ENCODE data around the gene NEU1.
A peak's percentile ranks its signal among the peaks of the same experiment; 100 is the strongest.

The NEU1 gene

GRCh38 chr6:31837369-31838113 is 25.1 kb downstream of the NEU1 start:
- Histone ChIP-seq H3K27ac (ENCODE audit: low read depth, low read length) (no peak overlapping the region), H3K36me3 (ENCODE audit: control insufficient read depth, insufficient read depth, low read length) (peaks cover 63% of the 10 kb centered on the region), H3K4me3 (ENCODE audit: low read depth, low read length) (peak overlapping the region; percentile 99), H3K9me3 (ENCODE audit: control insufficient read depth, insufficient read depth, low read depth, low read length) (no peaks in the 10 kb centered on the region), H3K9ac (ENCODE audit: low read length) (peak overlapping the region; percentile 100), H3K27me3 (ENCODE audit: control insufficient read depth, insufficient read depth, low read length) (no peaks in the 10 kb centered on the region), H3K4me1 (ENCODE audit: control insufficient read depth, insufficient read depth, low read length) (peaks cover 12% of the 10 kb centered on the region)

- H3K27me3 ChIP-seq (ENCODE audit: control insufficient read depth, insufficient read depth, low read length): no peaks in the 10 kb centered on the region
- peak overlapping the region; percentile 100 for H3K9ac ChIP-seq (ENCODE audit: low read length)
- H3K9me3 ChIP-seq (ENCODE audit: control insufficient read depth, insufficient read depth, low read depth, low read length): no peaks in the 10 kb centered on the region
- peak overlapping the region; percentile 99 for H3K4me3 ChIP-seq (ENCODE audit: low read depth, low read length)
- H3K27ac ChIP-seq (ENCODE audit: low read depth, low read length): peak overlapping the region; percentile 60; the same call in 1 of the 2 replicates
- peaks cover 12% of the 10 kb centered on the region for H3K4me1 ChIP-seq (ENCODE audit: control insufficient read depth, insufficient read depth, low read length)
- H3K36me3 ChIP-seq (ENCODE audit: control insufficient read depth, insufficient read depth, low read length): peaks cover 63% of the 10 kb centered on the region
These were observed 25.9 kb downstream of the NEU1 start for GRCh38 chr6:31836474-31837368.

GRCh38 chr6:31836047-31836473 is 26.6 kb downstream of the NEU1 start:
- peaks cover 62% of the 10 kb centered on the region for H3K36me3 ChIP-seq (ENCODE audit: control insufficient read depth, insufficient read depth, low read length)
- H3K4me3 ChIP-seq (ENCODE audit: low read depth, low read length): peak overlapping the region; percentile 99
- peak overlapping the region; percentile 100 for H3K9ac ChIP-seq (ENCODE audit: low read length)
- H3K27ac ChIP-seq (ENCODE audit: low read depth, low read length): peak overlapping the region; percentile 60; the same call in 1 of the 2 replicates
- H3K27me3 ChIP-seq (ENCODE audit: control insufficient read depth, insufficient read depth, low read length): no peaks in the 10 kb centered on the region
- H3K4me1 ChIP-seq (ENCODE audit: control insufficient read depth, insufficient read depth, low read length): peaks cover 13% of the 10 kb centered on the region
- no peaks in the 10 kb centered on the region for H3K9me3 ChIP-seq (ENCODE audit: control insufficient read depth, insufficient read depth, low read depth, low read length)

- Histone ChIP-seq H3K4me1 (ENCODE audit: control insufficient read depth, insufficient read depth, low read length) (peaks cover 19% of the 10 kb centered on the region), H3K36me3 (ENCODE audit: control insufficient read depth, insufficient read depth, low read length) (peaks cover 47% of the 10 kb centered on the region)
These were observed 28.0 kb downstream of the NEU1 start for GRCh38 chr6:31834367-31835250.

GRCh38 chr6:31831350-31832215 is 31.0 kb downstream of the NEU1 start:
- Histone ChIP-seq H3K9me3 (ENCODE audit: control insufficient read depth, insufficient read depth, low read depth, low read length) (no peaks in the 10 kb centered on the region), H3K4me1 (ENCODE audit: control insufficient read depth, insufficient read depth, low read length) (peaks cover 12% of the 10 kb centered on the region; the same call in 1 of the 2 replicates), H3K27ac (ENCODE audit: low read depth, low read length) (no peak overlapping the region), H3K36me3 (ENCODE audit: control insufficient read depth, insufficient read depth, low read length) (peaks cover 17% of the 10 kb centered on the region), H3K4me3 (ENCODE audit: low read depth, low read length) (peak overlapping the region; percentile 70), H3K27me3 (ENCODE audit: control insufficient read depth, insufficient read depth, low read length) (no peaks in the 10 kb centered on the region), H3K9ac (ENCODE audit: low read length) (no peak overlapping the region)

More at GRCh38 chr6:31834367-31835250, 28.0 kb downstream of the NEU1 start:
- no peaks in the 10 kb centered on the region for H3K27me3 ChIP-seq (ENCODE audit: control insufficient read depth, insufficient read depth, low read length)
- H3K9ac ChIP-seq (ENCODE audit: low read length): peak overlapping the region; percentile 100
- H3K9me3 ChIP-seq (ENCODE audit: control insufficient read depth, insufficient read depth, low read depth, low read length): no peaks in the 10 kb centered on the region
- peak overlapping the region; percentile 99 for H3K4me3 ChIP-seq (ENCODE audit: low read depth, low read length)
- peak overlapping the region; percentile 98 for H3K27ac ChIP-seq (ENCODE audit: low read depth, low read length)

DNA sequence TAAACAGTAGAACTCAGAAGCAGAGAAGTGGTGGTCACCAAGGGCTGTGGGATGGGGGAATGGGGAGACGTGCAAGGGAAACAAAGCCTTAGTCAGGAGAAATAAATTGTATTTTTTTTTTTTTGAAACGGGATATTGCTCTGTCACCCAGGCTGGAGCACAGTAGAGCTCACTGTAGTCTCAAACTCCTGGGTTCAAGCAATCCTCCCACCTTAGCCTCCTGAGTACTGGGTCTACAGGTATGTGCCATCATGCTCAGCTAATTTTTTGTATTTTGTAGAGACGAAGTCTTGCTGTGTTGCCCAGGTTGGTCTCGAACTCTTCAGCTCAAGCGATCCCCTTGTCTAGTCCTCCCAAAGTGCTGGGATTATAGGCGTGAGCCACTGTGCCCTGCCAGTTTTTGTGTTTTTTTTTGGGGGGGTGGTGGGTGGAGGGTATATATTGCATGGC is 31.7 kb downstream of the NEU1 start:
- H3K9ac ChIP-seq (ENCODE audit: low read length): no peak overlapping the region
- peaks cover 10% of the 10 kb centered on the region for H3K36me3 ChIP-seq (ENCODE audit: control insufficient read depth, insufficient read depth, low read length)
- no peaks in the 10 kb centered on the region for H3K9me3 ChIP-seq (ENCODE audit: control insufficient read depth, insufficient read depth, low read depth, low read length)
- peaks cover 15% of the 10 kb centered on the region for H3K4me1 ChIP-seq (ENCODE audit: control insufficient read depth, insufficient read depth, low read length)
- H3K27me3 ChIP-seq (ENCODE audit: control insufficient read depth, insufficient read depth, low read length): no peaks in the 10 kb centered on the region
- H3K27ac ChIP-seq (ENCODE audit: low read depth, low read length): no peak overlapping the region
- peak overlapping the region; percentile 70 for H3K4me3 ChIP-seq (ENCODE audit: low read depth, low read length)

DNA sequence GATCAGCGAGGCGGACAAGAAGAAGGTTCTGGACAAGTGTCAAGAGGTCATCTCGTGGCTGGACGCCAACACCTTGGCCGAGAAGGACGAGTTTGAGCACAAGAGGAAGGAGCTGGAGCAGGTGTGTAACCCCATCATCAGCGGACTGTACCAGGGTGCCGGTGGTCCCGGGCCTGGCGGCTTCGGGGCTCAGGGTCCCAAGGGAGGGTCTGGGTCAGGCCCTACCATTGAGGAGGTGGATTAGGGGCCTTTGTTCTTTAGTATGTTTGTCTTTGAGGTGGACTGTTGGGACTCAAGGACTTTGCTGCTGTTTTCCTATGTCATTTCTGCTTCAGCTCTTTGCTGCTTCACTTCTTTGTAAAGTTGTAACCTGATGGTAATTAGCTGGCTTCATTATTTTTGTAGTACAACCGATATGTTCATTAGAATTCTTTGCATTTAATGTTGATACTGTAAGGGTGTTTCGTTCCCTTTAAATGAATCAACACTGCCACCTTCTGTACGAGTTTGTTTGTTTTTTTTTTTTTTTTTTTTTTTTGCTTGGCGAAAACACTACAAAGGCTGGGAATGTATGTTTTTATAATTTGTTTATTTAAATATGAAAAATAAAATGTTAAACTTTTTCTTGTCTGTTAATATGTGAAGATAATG is 32.9 kb downstream of the NEU1 start:
- Histone ChIP-seq H3K27ac (ENCODE audit: low read depth, low read length) (no peak overlapping the region), H3K9me3 (ENCODE audit: control insufficient read depth, insufficient read depth, low read depth, low read length) (no peaks in the 10 kb centered on the region)

DNA sequence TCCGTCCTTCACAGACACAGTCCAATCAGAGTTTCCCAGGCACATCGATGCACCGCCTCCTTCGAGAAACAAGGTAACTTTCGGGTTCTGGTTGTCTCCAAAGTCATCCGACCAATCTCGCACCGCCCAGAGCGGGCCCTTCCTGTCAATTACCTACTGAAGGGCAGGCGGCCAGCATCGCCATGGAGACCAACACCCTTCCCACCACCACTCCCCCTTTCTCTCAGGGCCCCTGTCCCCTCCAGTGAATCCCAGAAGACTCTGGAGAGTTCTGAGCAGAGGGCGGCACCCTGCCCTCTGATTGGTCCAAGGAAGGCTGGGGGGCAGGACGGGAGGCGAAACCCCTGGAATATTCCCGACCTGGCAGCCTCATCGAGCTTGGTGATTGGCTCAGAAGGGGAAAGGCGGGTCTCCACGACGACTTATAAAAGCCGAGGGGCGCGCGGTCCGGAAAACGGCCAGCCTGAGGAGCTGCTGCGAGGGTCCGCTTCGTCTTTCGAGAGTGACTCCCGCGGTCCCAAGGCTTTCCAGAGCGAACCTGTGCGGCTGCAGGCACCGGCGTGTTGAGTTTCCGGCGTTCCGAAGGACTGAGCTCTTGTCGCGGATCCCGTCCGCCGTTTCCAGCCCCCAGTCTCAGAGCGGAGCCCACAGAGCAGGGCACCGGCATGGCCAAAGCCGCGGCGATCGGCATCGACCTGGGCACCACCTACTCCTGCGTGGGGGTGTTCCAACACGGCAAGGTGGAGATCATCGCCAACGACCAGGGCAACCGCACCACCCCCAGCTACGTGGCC is 35.1 kb downstream of the NEU1 start, which contains the start of gene HSPA1B:
Gene HSPA1B (plus strand): TSS at position 453 of the 794 bp plus-strand sequence. CDS start 213 bp downstream, at position 666.
- peak within 1 kb of the TSS; percentile 76 for H3K9ac ChIP-seq (ENCODE audit: low read length)
- no peaks in the 10 kb centered on the region for H3K9me3 ChIP-seq (ENCODE audit: control insufficient read depth, insufficient read depth, low read depth, low read length)
- H3K36me3 ChIP-seq (ENCODE audit: control insufficient read depth, insufficient read depth, low read length): no peaks in the 10 kb centered on the region
- H3K27me3 ChIP-seq (ENCODE audit: control insufficient read depth, insufficient read depth, low read length): no peaks in the 10 kb centered on the region
- H3K27ac ChIP-seq (ENCODE audit: low read depth, low read length): peak within 1 kb of the TSS; percentile 55; the same call in 1 of the 2 replicates
- peaks cover 29% of the 10 kb centered on the region for H3K4me1 ChIP-seq (ENCODE audit: control insufficient read depth, insufficient read depth, low read length)
- H3K4me3 ChIP-seq (ENCODE audit: low read depth, low read length): peak within 1 kb of the TSS; percentile 83

More for the DNA sequence above, 32.9 kb downstream of the NEU1 start:
- Histone ChIP-seq H3K4me3 (ENCODE audit: low read depth, low read length) (peak overlapping the region; percentile 70), H3K27me3 (ENCODE audit: control insufficient read depth, insufficient read depth, low read length) (no peaks in the 10 kb centered on the region), H3K9ac (ENCODE audit: low read length) (peak overlapping the region; percentile 51), H3K36me3 (ENCODE audit: control insufficient read depth, insufficient read depth, low read length) (peaks cover under 1% of the 10 kb centered on the region; the same call in 1 of the 2 replicates), H3K4me1 (ENCODE audit: control insufficient read depth, insufficient read depth, low read length) (peaks cover 25% of the 10 kb centered on the region)

DNA sequence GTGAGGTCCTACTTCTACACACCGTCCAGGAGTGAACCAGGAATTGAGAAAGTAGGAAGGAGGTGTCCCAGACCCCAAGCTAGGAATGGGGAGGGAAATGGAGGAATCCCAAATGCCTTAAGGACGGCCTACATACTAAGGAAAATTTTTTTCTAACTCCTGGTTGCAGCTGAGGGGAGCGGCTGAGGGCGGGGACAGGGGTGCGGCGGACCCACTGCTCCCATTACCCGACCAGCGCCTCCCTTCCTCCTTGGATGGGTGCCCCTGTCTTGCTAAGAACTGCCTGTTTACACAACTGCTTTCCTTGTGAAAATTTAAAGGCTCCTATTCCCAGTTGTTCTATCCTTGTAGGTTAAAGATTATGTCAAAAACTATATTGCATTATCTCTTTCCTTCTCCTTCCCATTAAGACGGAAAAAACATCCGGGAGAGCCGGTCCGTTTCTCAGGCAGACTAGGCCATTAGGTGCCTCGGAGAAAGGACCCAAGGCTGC is 35.8 kb downstream of the NEU1 start:
- Histone ChIP-seq H3K4me1 (ENCODE audit: control insufficient read depth, insufficient read depth, low read length) (peaks cover 31% of the 10 kb centered on the region), H3K9me3 (ENCODE audit: control insufficient read depth, insufficient read depth, low read depth, low read length) (no peaks in the 10 kb centered on the region), H3K27ac (ENCODE audit: low read depth, low read length) (peak overlapping the region; percentile 55; the same call in 1 of the 2 replicates), H3K27me3 (ENCODE audit: control insufficient read depth, insufficient read depth, low read length) (no peaks in the 10 kb centered on the region), H3K9ac (ENCODE audit: low read length) (peak overlapping the region; percentile 71), H3K36me3 (ENCODE audit: control insufficient read depth, insufficient read depth, low read length) (no peaks in the 10 kb centered on the region), H3K4me3 (ENCODE audit: low read depth, low read length) (peak overlapping the region; percentile 63)

Measured in HUES6 (cell line).